Superior temporal gyrus (tissue), 1 donor: Measurements from ENCODE around the gene AGAP1.

Experiments
- DNase-seq: peaks from one replicate; pipeline ENCODE4 v3.0.0-alpha.2; 2016; ENCODE audit errors: extremely low spot score

Gene AGAP1

DNA sequence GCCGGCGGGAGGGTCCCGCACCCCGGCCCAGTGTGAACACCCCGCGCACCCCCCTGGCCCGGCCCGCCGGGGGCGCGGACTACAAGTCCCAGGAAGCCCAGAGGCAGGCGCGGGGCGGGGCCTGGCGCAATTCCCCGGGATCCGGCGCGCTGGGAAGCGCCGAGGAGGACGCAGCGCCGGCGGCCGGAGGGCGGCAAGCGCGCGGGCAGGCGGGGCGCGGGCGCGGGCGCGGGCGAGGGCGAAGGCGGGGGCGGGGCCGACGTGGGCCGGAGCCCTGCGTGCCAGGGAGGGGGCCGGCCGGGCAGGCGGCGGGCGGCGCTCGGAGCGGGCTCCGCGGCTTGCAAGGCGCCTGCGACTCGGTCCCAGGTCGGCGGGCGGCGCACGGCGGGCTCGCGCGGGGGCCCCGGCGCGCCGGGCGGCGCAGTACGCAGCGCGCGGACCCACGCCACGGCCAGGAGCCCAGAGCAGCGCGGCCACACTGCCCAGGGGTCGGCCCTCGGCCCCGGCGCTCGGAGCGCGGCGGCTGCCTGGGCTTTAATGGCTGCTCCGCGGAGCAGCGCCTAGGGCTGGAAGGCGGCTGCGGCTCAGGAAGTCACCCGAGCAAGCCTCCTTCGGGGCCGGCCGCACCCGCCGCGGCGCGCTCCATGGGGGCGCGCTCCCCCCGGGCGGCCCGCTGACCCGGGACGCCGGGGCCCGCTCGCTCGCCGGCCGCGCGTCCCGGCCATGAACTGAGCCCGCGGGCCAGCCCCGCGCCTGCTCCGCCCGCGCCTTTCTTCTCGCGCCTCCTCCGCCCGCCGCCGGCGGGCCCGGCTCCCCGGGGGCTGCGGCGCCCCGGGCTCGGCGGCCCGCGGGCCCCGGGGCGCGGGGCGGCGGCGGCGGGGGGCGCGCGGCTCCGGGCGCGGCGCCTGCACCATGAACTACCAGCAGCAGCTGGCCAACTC is at the start of gene AGAP1:
Gene AGAP1 (plus strand): TSS at position 269 of the 941 bp plus-strand sequence.
- DNase-seq, result peak; percentile 91

DNA sequence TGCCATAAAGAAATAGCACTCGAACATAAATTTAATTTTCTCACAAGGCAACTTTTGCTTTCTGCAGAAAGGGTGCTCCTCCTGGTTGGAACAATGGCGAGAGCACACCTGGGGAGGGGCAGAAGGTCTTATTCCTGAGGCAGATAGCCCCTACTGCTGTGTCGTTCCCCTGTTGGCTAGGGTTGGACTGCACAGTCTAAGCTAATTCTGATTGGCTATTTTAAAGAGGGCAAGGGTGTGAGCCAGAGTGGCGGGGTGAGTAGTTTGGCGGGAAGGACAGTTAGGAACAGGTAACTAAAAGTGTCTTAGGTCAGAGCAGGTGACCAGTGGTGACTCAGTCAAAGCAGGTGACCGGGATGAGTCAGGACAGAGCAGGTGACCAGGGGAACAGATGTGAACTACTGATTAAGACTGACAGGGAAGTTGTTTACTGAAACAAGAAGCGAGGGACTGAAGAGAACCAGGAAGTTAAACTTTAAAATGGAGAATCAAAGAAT is 49.7 kb upstream of the AGAP1 start:
- no peak for DNase-seq

DNA sequence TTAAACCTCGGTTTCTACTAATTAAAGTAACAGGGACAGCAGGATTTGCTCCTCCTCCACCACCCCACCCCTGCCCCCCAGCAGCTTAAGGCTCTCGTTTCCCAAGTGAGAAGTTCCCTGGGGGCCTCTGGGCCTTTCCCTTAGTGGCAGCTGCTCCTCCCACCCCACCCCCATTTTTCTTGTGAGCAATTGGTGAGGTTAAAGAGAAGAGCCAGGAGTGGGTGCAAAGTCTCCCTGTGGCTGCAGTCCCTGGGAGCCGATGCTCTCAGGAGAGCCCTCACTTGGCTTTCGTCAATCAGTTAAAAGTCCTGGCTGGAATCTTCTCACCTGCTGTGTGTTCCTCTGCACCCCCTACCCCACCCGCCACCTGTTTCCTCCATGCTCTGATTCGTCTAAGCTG is 48.7 kb upstream of the AGAP1 start:
- no peak for DNase-seq

DNA sequence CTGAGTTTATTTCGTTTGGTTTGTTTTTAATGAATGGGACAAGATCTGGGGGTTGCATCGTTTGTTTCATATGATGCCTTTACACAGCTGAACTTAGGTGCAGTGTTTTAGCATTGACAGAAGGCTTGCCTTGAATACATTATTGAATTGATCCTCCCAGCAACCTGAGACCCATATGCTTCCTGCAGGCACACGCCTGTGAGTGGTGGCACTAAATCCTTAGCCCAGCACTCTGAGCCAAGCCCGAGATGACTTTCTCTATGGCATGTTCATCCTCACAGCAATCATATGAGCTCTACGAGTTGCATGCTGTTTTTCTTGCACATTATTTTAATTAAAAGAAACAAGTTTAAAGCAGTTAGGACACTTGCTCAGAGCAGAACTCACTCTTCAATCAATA is 47.8 kb upstream of the AGAP1 start:
- no peak for DNase-seq

DNA sequence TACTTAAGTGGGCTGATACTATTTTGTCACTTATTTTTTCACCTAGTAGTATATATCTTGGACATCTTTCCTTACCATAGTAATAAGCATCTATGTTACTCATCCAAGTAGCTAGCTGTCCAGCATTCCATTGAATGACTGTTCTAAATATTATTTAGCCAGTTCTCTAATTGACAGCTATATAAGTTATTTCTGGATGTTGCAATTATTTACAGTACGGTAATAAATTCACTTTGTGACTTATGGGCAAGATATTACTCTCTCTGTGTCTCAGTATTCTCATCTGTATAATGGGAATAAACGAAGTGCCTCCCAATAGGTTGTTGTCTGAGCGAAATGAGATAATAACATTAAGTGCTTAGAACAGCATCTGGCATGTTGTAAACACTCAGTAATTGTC is 46.6 kb upstream of the AGAP1 start:
- DNase-seq, result no peak

DNA sequence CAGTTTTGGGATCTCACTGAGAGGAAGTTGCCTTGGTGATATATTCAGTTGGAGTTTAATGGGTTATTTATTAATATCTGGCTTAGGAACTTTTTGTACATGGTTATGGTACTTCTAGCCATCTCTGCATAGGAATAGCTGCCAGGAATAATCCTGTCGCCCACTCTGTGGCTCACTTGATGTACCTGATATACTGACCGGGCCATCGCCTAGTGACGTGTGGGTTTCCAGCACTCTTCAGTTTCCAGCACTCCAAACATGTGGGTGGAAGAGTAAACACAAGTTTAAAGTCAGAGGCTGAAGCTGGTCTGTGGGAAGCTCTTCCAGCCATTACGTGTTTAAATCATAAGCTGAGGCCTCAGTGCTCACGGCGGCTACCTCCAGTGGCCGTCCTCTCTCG is 44.3 kb upstream of the AGAP1 start:
- DNase-seq, result no peak

DNA sequence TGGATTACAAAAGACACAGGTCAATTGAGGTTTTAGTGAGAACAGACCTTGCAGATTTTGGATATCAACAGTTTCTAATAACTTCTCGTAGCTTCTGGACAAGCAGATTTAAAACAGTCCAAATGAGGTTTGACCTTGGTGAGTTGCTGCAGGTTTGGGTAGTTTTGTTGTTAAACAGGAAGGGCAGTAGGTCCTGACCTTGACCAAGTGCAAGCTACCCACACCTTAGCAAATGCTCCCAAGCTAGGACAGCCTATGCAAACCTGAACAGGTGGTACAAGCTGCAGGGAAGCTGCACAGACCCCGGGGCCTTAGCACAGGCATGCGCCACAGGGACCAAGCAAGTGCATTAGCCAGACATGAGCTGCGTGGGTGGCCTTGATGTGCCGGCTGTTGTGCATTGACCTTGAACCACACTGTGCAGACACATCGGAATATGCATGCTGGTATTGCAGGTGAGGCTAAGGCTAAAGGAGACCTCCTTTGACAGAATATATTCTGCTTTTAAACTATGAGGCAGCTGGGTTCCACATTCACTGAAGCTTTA is 40.2 kb upstream of the AGAP1 start:
- DNase-seq, result no peak

DNA sequence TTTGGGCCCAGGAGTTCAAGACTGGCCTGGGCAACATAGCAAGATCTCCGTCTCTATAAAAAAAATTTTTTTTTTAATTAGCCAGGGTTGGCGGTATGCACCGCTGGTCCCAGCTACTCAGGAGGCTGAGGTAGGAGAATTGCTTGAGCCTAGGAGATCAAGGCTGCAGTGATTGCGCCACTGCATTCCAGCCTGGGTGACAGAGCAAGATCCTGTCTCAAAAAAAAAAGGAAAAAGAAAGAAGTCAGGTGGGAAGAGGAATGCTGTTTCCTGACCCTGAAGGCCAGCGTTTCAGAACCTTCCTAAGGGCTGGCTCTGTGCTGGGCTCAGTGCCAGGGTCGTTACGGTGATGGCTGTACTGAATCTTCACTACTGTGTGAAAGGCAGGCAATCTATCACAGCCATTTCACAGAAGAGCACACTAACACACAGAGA is 35.0 kb upstream of the AGAP1 start:
- no peak for DNase-seq

DNA sequence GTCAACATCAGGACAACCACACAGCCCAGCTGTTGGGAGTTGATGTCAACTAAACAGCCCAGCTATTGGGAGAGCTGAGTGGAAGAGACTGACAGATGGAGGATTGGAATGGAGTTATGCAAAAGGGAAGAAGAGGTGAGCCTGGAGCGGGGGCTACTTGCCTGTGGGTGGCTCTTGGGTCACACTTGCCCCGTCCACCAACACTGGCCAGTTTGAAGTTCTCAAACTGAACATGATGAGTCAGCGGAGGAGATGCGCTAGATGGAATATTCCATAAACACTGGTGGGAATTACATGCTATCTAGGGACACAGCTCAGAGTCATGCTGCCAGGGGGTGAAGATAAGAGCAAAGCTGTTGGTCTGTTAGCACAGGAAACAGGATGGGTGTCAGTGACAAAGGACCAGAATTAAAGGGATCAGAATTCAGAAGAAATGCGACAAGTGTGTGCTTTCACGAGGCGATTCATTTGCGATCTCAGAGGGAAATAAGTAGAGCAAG is 33.2 kb upstream of the AGAP1 start:
- no peak for DNase-seq

DNA sequence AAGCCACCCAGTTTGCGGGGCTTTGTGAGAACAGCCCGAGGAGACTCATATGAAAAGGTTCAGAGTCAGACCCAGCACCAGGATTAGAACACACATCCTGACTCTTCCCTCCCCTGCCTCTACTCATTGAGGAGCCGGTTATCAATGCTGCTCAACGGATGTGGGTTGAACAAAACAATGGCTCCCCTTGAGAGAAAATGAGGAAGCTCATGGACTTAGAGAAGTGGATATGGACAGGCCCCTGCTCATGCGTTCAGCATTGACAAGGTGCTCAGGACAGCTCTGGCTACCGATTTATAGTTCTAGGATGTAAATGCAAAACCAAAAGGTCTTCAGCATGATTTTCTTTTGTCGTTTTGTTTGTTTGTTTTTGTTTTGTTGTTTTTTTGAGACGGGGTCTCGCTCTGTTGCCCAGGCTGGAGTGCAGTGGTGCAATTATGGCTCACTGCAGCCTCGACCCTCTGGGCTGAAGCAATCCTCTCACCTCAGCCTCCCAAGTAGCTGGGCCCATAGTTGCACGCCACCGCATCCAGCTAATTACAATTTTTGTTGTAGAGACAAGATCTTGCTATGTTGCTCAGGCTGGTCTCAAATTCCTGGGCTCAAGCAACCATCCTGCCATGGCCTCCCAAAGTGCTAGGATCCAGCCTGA is 32.0 kb upstream of the AGAP1 start:
- DNase-seq, result no peak

DNA sequence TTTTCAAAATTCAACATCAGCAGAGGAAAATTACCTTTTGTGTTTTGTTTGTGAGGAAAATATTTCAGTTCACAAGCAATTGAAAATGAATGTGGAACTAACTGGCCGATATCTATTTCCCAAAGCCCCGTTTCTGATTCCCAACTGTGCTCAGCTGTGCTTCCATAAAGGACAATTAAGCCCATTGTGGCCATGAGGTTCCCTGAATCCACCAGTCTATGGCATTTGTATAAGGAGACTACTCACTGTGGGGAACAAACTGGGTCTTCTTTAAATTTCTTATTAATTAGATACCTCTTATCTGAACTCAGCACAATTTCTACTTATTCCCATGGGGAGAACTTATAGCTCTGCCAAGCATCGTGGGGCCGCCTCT is 31.4 kb upstream of the AGAP1 start:
- peak; percentile 40 for DNase-seq

DNA sequence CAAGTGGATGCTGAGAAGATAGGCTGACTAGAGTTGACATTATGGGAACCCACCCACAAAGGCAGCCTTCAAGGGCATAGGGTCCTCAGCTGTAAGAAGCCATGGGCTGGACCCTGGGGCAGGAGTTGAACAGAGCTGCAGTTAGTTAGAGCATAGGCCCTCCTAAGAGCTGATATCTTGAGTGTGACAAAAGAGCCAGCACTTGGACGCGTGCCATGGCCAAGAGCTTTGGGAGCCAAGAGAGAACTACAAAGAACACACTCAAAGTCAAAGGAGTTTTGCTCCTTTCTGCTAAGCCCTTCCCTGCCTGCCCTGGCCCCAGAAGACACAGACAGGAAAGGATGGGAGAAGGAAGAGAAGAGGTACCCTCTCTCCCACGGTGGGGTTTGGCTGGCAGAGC is 29.9 kb upstream of the AGAP1 start:
- DNase-seq, result no peak

DNA sequence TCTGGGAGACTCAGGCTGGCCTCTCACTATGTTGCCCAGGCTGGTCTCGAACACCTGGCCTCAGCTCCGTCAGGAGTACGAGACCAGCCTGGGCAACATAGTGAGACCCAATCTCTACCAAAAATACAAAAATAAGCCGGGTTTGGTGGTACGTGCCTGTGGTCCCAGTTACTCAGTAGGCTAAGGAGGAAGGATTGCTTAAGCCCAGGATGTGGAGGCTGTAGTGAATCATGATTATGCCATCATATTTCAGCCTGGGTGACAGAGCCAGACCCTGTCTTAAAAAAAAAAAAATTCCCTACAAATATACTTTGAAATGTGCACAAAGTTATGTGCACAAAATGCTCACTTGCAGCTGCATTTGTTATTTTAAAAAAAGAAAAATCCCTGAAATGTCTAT is 26.3 kb upstream of the AGAP1 start:
- no peak for DNase-seq

DNA sequence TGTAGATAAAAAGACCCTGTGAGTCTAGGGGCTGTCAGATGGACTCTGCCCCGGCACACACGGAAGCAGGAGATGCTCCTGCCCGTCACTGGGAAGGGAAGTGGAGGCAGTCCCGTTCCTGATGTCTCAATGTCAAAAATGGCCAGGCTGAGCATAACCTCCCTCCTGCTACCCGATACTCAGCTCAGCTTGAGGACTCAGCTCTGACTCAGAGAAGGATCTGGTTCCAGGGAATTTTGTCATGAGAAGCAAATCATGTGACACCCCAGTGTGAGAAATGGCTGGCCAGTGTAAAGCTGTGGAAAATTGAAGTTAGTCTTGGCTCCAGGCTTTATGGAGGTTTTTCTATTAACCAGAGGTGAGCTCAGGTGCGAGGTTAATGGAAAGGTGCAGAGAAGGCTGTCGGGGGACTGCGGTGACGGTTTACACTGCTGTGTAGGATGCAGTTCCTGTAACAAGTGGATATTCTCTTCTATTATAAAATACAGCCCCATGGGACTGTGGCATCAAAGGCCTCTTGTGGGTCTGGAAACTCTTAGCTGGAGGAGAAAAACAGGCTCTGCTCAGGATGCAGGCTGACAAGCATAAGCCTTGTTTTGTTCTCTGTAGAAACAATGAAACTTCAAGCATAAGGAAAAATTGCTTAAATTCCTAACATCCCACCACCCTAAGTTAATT is 24.7 kb upstream of the AGAP1 start:
- DNase-seq, result peak; percentile 82

DNA sequence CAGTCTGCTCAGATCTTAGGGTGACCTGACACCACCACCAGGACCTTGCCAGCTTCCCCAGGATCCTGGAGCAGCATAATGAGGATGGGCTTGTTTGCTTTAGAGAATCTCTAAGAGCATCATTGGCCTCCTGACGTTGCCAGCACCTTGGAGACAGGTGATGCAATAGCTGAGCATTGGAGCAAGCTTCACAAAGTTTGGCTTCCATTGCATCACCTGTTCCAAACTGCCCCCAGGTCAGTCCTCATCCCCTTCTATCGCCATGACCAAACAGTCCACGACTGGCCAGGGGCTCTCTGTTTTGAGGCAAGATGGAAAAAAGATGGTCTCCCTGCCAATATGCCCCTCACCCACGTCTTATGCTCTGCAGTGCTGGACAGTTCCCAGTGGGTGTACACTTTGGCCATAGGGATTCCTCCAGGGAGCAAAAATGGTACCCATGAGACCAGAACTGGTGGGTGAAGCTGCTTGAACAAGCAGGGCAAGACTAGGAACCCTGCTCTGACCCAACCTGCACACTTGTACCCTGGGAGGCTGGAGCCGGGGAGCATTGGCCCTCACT is 22.6 kb upstream of the AGAP1 start:
- no peak for DNase-seq

DNA sequence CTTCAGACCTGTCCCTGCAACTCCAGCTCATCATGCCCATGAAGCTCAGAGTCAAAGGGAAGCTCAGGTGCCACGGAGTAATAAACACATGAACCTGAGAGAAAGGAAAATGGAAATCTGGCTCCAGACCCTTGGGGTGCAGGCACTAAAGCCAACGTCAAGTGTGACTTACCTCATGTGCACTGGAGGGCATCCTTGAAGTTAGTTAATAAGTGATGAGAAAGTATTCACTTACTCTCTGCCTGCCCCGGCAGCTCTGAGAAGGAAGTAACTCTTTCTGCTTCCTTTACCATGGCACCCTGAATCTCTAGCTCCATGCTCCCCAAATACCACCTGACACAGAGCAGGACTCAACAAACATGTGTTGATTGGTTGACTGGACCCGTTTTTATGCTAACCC is 21.4 kb upstream of the AGAP1 start:
- no peak for DNase-seq

DNA sequence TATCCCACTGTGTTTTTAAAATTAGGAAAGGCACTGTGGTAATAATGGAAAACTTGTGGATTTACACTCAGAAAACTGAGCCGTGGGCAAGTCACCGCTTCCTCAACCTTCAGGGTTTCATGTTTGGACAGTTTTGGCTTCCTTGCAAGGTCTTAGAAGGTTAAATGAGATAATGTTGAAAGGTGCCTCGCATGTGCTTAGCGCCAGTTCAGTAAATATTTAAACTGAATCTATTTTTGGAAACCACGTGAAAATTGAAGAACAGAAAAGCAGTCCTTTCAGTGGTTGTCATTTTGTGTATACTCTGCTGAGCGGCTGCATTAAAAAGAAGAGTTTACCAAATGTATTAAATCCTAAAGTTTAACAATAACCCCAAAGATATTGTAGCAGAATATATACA is 15.2 kb upstream of the AGAP1 start:
- no peak for DNase-seq

DNA sequence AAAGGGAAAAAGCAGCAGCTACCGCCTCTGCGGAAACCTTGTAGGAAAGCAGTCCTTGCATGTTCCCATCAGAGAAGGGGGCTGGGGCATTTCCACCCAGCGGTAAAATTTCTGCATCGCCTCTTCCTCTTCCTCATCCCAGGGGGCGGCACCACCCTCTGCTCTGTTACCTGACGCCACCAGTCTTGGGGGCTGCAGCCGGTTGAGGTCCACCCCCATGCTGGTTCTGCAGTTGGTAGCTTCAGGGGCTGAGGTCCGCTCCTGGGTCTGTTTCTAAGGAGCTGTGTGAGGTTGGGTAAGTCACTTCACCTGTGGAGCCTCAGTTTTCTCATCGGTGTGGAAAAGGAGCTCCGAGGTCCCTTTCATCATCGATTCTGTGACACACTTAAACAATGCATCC is 14.2 kb upstream of the AGAP1 start:
- no peak for DNase-seq

DNA sequence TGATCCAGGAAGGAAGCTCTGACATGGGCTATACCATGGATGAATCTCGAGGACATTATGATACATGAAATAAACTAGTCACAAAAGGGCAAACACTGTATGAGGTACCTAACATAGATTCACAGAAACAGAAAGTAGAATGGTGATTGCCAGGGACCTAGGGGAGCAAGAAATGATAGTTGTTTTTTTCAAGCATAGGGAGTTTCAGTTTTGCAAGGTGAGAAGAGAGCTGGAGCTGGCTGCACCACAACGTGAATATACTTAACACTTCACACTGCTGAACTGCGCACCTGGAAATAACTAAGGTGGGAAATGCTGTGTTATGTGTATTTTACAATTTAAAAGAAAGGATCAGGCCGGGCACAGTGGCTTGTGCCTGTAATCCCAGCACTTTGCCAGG is 13.2 kb upstream of the AGAP1 start:
- no peak for DNase-seq

DNA sequence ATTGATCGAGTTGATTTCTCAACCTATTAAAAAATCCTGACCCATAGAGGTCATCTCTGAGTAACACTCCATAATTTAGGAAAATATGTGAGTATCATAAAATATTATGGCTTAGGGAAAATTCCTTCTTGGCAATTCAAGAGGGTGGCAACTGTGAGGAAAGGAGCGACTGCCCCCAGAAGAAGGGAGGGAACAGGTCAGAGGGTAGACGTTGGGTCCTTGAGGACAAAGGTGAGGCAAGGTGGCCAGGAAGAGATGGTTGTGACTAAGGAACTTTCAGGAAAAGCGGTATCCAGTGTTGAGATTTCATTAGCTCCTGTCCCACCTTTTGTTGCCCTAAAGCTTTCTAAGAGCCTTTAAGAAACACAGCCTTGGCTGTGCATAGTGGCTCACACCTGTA is 10.5 kb upstream of the AGAP1 start:
- DNase-seq, result no peak

DNA sequence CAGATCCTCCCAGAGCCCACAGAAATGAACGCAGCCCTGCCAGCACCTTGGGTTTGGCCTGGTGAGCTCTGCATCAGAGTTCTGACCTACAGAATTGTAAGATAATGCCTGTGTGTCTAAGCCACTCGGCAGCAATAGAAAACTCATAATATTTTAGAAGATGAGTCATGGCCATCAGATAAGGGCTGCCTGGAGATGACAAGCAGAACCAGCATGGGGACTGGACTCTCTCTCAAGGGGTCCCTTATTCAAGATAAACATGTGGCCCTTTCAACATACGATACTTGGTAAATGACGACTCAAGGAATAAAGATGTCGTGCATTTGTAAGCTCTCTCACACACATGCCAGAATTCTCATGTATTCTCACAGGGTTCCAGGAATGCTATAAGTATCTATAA is 8.5 kb upstream of the AGAP1 start:
- DNase-seq, result no peak

DNA sequence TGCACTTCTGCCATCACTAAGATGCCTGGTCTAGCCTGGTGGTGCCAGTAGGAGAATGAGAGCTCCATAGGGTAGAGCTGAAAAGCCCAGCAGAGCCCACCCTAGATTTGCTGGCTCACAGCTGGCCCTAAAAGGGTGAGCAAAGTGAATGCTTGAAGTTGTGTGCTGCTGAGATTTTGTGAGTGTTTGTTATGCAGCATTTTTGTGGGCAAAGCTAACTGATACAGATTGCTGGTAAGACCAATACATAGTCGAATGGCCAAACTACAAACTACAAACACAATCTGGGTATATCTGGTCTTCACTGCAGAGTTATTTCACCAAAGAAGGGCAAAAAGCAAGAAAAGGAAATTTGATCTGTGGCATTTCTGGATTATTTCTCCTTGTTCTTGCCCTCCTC is 7.1 kb upstream of the AGAP1 start:
- DNase-seq, result no peak
